Omental fat pad (tissue), 4 donors: ENCODE data around the gene GALNT17. TPM values are rescaled to one million over a fixed set of nuclear protein-coding genes. Genes with fewer than 3 reads are reported as not detected.
A peak's percentile ranks its signal among the peaks of the same experiment; 100 is the strongest.
"Not testable (repeated sequence)": the region's sequence is repeated elsewhere in the genome, so short reads cannot be mapped to it uniquely, and the experiment has no call there.

Source experiments
- ATAC-seq: fragments of 150-250 bp; one replicate; pipeline ENCODE4 v1.9.1; 2016; ENCODE audit warnings: mild to moderate bottlenecking, moderate library complexity; ENCODE audit not compliant: low FRiP score
- DNase-seq: peaks from one replicate; pipeline ENCODE4 v3.0.0-alpha.2; 2019; ENCODE audit warnings: low spot score
- total RNA-seq, 4 donors: library from RNA; depleted of rRNA; stranded (reverse); fragments of >200 nt; gene quantifications; one replicate each; pipeline ENCODE4 v1.1.0, GENCODE V29; 2016
- TF ChIP-seq, protein P1 (sequence below), 3 donors: fragments of 450-650 bp; IDR thresholded peaks; one replicate each; pipeline ENCODE4 v1.5.1; 2016 to 2017; ENCODE audit warnings: antibody characterized with exemption in 3 of 3, mild to moderate bottlenecking in 3 of 3, moderate library complexity in 2 of 3

GALNT17 gene
- total RNA-seq, 4 donors from 2014 or later, result 1.6 to 12.6 (median 2.9) TPM

DNA sequence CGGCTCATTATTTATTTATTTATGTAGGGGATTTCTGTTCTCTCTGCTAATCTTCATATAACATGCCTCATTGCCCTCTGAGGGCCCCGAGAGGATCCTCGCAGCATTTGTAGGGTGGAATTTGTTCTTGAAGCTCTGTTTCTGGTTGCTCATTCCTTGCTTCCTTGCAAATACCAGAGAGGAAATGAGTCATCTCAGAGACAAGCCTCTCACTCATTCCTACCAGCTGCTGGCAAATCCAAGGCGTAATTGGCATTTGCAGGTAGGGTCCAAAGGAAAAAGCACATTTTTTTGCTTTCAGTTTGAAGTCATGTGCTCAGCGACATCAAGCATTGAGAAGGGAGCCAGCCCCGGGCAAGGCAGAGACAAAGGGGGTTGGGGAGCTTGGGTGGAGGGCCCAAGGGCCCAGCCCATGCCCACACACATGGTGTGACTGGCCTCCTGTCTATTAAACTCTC is 501.6 kb downstream of the GALNT17 start:
- ATAC-seq (peak; percentile 91), DNase-seq (no peak)
- TF ChIP-seq, protein P1, sequence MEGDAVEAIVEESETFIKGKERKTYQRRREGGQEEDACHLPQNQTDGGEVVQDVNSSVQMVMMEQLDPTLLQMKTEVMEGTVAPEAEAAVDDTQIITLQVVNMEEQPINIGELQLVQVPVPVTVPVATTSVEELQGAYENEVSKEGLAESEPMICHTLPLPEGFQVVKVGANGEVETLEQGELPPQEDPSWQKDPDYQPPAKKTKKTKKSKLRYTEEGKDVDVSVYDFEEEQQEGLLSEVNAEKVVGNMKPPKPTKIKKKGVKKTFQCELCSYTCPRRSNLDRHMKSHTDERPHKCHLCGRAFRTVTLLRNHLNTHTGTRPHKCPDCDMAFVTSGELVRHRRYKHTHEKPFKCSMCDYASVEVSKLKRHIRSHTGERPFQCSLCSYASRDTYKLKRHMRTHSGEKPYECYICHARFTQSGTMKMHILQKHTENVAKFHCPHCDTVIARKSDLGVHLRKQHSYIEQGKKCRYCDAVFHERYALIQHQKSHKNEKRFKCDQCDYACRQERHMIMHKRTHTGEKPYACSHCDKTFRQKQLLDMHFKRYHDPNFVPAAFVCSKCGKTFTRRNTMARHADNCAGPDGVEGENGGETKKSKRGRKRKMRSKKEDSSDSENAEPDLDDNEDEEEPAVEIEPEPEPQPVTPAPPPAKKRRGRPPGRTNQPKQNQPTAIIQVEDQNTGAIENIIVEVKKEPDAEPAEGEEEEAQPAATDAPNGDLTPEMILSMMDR (IDR thresholded peaks at IDR 0.05), result no peak

DNA sequence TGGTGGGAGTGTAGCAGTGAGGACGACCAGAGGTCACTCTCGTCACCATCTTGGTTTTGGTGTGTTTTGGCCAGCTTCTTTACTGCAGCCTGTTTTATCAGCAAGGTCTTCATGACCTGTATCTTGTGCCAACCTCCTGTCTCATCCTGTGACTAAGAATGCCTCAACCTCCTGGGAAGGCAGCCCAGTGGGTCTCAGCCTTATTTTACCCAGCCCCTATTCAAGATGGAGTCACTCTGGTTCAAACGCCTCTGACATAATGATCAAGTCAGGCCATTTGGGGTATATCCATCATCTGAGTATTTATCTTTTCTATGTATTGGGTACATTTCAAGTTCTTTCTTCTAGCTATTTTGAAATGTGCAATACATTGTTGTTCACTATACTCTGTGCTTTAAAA is 503.9 kb downstream of the GALNT17 start:
- not testable (repeated sequence) for DNase-seq, ATAC-seq

DNA sequence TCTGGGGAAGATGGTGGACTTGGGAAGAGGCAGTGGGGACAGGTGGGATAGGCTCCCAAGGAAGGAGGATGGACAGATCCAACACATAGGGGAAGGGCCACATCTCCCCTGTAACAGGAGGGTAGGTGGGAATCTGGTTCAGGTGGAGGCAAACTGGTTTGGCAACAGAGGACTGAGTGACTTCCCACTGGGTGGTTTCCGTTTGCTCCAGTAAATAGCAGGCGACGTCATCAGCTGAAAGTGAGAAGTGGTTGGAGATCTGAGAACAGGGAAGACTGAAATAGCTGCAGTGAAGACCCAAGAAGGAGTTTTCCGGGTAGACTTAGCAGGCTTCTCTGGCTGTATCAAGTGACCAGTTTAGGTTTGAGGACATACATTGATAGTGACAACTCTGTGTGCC is 504.4 kb downstream of the GALNT17 start:
- no peak for ATAC-seq
- DNase-seq, result no peak
- TF ChIP-seq, protein P1 (IDR thresholded peaks at IDR 0.05), result no peak

DNA sequence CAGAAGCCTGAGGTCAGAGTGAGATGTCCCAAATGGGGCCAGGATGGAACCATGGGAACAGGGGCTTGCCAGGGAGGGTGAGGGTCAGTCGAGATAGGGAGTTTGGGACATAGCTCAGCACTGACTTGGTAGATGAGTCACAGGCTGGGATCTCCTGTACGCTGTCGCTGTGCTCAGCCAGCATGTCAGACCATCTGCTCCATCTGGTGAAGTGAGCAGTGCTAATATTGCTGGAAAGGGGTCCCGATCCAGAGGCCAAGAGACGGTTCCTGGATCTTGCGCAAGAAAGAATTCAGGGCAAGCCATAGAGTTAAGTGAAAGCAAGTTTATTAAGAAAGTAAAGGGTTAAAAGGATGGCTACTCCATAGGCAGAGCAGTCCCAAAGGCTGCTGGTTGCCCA is 505.6 kb downstream of the GALNT17 start:
- DNase-seq, result no peak
- ATAC-seq, result no peak
- TF ChIP-seq, protein P1 (IDR thresholded peaks at IDR 0.05), result no peak

DNA sequence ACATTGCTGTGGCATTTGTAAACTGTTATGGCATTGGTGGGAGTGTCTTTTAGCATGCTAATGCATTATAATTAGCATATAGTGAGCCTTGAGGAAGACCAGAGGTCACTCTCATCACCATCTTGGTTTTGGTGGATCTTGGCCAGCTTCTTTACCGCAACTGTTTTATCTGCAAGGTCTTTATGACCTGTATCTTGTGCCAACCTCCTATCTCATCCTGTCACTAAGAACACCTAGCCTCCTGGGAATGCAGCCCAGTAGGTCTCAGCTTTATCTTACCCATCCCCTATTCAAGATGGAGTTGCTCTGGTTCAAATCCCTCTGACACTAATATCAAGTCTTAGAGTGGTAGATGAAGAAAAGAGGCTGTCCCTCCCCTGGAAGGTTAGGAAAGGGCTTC is 506.2 kb downstream of the GALNT17 start:
- DNase-seq, result no peak
- TF ChIP-seq, protein P1 (IDR thresholded peaks at IDR 0.05), result no peak
- ATAC-seq, result no peak

DNA sequence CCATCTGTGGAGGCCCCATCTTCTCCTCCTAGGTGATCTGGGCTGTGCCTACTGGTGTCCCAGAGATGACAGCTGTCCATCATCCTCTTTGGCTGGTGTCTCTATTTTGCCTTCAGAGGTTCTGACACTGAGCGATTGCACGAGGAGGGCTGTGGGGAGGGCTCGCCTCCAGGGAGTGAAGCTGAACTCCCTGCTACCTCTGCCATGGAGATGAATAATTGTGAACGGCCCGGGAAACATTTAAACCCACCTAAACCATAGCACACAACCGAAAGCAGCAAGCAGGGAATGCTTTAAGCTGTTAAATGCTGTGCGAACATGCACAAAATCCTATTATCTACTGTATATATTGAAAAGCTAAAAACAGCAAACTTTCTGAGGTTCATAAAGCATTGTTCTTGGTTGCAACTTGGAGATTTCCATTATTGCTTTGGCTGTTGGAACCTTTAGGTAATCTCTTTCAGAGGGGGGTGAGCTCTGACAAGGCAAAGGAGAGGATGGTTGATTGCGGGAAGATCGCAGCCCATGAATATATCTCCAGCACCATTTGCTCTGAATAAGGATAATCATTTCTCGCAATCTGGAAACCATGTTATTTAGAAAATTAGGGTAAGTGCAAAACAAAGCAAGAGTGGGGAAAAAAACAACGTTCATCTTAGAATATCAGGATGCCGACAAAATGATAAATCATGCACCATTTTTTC is 507.6 kb downstream of the GALNT17 start:
- ATAC-seq, result no peak
- DNase-seq, result no peak
- TF ChIP-seq, protein P1 (IDR thresholded peaks at IDR 0.05), result no peak

DNA sequence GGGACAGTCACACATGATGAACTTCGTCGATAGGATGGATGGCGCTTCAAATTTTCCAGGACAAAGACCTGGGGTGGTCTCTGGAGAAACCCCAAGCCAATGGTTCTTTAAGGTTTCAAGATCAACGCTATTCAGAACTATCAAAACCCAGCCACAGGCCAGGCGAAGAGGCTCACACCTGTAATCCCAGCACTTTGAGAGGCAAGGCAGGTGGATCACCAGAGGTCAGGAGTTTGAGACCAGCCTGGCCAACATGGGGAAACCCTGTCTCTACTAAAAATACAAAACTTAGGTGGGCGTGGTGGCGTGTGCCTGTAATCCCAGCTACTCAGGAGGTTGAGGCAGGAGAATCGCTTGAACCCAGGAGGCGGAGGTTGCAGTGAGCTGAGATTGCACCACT is 511.1 kb downstream of the GALNT17 start:
- not testable (repeated sequence) for DNase-seq, ATAC-seq

DNA sequence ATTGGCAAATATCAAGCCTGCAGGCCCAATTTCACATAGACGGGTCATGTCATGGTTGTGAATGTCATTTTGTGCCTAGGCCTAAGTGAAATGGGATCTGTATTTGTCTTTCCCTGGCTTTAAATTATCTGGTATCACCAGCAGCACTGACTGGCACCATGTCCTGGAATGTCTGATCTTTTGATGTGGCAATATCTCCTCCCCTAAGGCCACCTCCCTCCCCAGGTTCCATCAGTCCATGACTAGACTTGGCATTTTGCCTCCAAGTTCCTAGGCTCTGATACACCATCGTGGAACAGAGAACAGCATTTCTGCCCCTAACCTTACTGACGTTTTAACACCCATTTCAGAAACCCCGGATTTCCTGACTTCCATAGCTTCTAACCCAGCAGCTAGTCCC is 513.9 kb downstream of the GALNT17 start:
- TF ChIP-seq, protein P1 (IDR thresholded peaks at IDR 0.05), result no peak
- DNase-seq, result no peak
- no peak for ATAC-seq
